ENCODE results near the gene C10orf71.

The C10orf71 gene

DNA sequence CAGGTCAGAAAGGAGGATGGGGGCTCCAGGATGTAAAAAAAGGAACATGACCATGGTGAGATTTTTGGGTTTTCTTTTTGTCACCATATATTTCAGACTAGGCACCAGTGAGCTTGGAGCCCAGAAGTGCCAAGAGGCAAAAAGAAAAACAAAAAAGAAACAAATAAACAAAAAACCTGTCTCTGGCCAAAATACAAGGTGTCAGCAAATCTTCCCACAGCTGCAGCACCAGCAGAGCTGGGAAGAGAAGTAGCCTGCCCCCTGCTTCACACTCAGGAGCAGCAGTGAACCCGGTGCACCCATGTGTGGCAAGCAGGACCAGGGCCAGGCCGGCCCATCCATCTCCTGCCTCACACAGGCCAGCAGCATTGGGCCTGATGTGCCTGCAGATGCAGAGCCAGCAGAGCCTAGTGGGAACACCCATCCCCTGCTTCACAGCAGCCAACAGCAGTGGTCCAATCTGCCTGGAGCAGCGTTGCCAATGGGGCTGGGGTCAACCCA, 34.7 kb upstream of the C10orf71 start:
- TF ChIP-seq GATA2 (IDR thresholded peaks at IDR 0.05; ENCODE audit: low read depth, low read length) (no peak), GATA3 (IDR thresholded peaks at IDR 0.05; ENCODE audit: low read depth, low read length) (no peak)

DNA sequence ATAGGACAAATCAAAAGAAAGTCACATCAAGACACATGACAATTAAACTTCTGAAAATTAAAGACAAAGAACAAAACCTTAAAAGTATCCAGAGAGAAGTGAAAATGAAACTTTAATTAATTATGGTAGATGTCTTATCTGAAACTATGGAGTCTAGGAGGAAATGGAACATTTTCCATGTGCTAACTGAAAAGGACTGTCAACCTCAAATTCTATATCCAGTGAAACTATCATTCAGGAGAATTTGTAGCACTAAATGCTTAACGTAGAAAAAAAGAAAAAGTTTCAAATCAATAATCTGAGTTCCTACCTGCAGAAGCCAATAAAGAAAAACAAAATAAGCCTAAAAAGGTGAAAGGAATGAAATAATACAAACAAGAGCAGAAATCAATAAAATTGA, 33.1 kb upstream of the C10orf71 start:
- TF ChIP-seq GATA2 (IDR thresholded peaks at IDR 0.05; ENCODE audit: low read depth, low read length): no peak
- TF ChIP-seq GATA3 (IDR thresholded peaks at IDR 0.05; ENCODE audit: low read depth, low read length): no peak

DNA sequence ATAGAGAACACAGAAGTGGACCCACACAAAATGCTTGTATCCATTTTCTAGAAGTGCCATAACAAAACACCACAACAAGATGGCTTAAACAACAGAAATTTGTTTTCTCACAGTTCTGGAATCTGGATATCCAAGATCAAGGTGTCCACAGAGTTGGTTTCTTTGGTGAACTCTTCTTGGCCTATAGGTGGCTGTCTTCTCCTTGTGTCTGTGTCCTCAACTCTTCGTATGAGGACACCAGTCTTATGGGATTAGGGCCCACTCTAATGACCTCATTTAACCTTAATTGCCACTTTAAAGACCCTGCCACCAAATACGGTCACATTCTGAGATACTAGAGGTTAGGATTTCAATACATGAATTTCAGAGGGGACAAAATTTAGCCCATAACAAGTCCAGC, 30.8 kb upstream of the C10orf71 start:
- TF ChIP-seq GATA2 (IDR thresholded peaks at IDR 0.05; ENCODE audit: low read depth, low read length) (no peak), GATA3 (IDR thresholded peaks at IDR 0.05; ENCODE audit: low read depth, low read length) (no peak)

DNA sequence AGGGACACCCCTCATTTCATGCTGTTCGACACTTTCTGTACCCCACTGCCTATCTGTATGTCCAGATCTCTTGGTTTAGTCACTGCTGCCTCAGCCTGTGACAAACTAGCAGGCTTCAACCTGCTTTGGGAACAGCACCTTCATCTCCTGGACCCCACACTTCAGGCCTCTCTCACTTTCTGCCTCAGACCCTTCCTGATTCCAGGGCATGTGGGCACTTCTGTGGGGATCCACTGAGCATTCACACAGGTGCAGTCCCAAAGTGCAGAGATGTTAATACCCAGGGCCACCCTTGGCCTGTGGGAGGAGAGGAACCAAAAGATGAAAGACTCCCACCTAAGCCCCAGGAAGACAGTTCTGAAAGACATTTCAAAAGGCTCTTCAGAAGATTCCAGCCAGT, 29.4 kb upstream of the C10orf71 start:
- TF ChIP-seq GATA2 (IDR thresholded peaks at IDR 0.05; ENCODE audit: low read depth, low read length): no peak
- no peak for TF ChIP-seq GATA3 (IDR thresholded peaks at IDR 0.05; ENCODE audit: low read depth, low read length)

DNA sequence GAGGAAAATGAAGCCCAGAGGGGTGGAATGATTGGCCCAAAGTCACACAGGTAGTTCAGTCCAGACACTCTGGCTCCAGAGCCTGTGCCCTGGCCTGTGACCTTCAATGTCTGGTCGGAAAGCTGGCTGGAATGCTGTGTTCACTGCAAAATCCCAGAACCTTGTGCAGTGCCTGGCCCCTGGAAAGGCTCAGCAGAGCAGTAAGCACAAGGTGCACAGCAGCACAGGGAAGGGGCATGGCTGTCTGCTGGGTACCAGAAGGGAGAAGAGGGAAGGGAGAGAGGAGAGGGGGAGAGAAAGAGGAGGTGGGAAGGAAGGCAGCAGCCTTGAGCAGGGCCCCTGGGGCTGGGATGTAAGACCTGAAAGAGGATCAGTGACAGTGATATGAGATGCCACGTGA, 28.4 kb upstream of the C10orf71 start:
- TF ChIP-seq GATA3 (IDR thresholded peaks at IDR 0.05; ENCODE audit: low read depth, low read length): no peak
- no peak for TF ChIP-seq GATA2 (IDR thresholded peaks at IDR 0.05; ENCODE audit: low read depth, low read length)

DNA sequence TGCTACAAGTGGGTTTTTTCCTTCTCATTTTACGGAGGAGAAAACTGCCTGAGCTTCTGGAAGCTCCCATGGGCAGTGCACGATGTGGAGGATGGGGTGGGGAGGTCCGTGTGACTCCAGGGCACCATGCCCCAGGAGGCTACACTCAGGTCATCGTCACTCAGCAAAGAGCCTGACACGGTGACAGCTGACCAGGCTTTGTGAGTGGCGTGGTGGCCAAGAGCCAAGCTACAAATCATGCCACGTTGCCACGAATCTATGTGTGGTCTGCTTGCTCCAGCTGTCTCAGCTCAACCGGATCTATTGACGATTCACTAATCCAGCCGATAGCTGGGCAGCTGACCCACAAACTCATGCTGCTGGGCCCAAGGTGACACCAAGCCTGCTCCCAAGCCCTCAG, 27.6 kb upstream of the C10orf71 start:
- no peak for TF ChIP-seq GATA2 (IDR thresholded peaks at IDR 0.05; ENCODE audit: low read depth, low read length)
- TF ChIP-seq GATA3 (IDR thresholded peaks at IDR 0.05; ENCODE audit: low read depth, low read length): no peak

DNA sequence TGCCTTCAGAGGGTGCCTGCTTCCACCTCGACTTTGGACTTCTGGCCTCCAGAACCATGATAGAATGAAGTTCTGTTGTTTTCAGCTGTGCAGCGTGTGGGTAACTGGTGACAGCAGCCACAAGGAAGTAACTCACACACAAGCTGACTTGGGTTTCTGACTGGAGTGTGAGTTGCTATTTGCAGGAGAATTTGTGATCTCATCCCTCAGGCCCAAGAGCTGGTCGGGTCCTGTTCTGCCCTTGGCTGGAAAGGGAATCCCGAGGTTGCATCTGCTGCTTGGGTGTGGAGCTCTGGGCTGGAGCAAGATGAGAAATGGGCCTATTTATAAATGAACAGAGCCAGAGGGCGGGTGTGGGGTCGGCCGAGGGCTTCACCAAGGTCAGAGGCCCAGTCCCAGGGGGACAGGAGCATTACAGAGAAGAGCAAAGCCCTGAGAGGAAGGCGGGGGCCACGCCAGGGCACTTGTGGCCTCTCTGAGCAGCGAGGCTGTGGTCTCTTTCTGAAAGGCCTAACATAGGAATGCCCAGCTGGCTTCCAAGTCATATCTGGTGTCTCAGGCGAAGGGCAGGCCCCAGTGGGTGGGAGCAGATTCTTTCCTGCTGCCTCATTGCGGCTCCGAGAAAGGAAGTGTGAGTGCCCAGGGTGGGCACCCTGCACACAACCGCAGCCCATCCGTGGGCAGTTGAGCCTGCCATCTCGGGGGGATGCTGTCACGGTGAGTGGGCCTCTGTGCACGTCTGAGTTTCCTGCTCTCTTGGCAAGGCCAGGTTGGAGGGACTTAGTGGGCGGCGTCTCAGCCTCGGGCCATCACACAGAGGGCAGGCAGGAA, 26.5 kb upstream of the C10orf71 start:
- TF ChIP-seq GATA3 (IDR thresholded peaks at IDR 0.05; ENCODE audit: low read depth, low read length): no peak
- no peak for TF ChIP-seq GATA2 (IDR thresholded peaks at IDR 0.05; ENCODE audit: low read depth, low read length)

DNA sequence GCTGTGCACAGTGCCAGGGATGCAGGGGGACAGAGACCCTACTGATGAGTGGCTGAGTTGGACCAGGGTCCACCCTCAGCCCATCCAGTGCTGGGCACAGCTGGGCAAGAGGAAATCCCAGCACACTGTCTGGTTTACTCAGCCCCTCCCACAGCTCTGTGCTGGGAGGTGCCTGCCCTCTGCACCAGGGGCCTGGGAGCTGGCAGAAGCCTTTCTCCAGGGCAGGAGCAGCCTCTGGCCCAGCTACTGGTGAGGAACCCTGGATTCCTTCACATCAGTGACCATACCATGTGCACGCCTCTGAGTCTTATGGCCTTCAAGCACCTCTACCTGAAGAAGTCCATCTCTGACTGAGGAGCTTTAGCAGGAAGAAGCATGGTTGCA, 25.9 kb upstream of the C10orf71 start:
- TF ChIP-seq GATA3 (IDR thresholded peaks at IDR 0.05; ENCODE audit: low read depth, low read length): no peak
- no peak for TF ChIP-seq GATA2 (IDR thresholded peaks at IDR 0.05; ENCODE audit: low read depth, low read length)

DNA sequence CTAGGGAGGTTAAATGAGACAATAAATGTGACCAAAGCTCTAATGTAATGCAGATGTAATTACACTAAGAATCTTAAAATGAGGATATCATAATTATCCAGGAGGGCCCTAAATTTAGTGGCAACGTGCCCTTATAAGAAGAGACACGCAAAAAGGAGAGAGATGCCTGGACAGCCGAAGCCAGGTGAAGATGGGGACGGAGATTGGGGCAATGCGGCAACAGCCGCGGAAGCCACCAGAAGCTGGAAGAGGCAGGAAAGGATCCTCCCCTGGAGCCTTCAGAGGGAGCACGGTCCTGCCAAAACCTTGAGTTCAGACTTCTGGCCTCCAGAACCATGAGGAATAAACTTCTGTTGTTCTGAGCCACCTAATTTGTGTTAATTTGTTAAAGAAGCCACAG, 25.3 kb upstream of the C10orf71 start:
- no peak for TF ChIP-seq GATA3 (IDR thresholded peaks at IDR 0.05; ENCODE audit: low read depth, low read length)

DNA sequence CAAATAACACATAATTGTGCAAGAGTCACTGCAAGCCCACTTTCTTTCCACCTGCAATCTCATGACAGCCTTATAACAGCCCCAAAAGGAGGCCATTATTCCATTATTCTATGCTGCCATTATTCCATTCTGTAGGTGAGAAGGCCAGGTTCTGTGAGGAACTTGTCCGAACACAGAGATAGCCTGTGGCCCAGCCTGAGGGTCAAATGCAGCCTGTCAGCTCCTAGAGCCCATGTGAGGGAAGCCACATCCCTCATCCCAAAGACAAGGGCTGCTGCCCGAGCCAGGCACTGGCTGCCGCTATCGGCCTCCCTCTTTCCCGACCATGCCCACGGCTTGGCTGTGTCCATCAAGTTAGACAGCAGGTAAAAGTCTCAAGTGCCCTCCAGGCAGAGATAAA, 24.1 kb upstream of the C10orf71 start:
- TF ChIP-seq GATA2 (IDR thresholded peaks at IDR 0.05; ENCODE audit: low read depth, low read length) (no peak), GATA3 (IDR thresholded peaks at IDR 0.05; ENCODE audit: low read depth, low read length) (no peak)

DNA sequence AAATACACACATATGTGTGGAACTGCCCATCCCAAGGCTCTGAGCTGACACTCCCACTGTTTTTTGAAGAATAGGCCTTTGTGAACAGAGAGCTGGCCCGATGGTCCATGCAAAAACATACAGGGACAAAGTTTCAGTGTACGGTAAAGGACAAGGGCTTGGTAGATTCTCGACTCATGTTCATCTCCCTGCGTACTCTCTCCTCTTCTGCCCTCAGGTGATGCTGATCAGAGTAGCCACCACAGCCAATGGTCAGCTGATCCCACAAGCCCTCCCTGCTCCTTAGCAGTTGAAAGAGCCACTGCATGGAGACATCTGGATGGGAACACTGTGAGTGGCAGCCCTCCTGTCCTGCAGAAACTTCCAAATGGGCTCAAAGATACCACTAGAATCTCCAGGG, 23.1 kb upstream of the C10orf71 start:
- TF ChIP-seq GATA3 (IDR thresholded peaks at IDR 0.05; ENCODE audit: low read depth, low read length) (no peak), GATA2 (IDR thresholded peaks at IDR 0.05; ENCODE audit: low read depth, low read length) (no peak)

DNA sequence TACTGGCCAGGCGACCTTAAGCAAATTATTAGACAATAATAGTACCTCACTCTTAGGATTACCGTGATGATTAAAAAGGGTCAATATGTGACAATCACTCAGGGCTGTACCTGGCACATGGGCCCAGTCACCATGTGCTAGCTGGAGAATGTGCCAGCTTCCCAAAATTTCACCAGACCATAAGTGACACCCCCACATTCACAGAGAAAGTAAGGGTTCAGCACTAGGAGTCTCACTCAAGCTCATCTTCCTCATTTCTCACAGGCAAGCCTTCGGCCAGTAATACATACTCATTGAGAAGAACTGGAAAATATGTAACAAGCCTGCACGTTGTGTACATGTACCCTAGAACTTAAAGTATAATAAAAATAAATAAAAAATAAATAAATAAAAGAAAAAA, 22.4 kb upstream of the C10orf71 start:
- no peak for TF ChIP-seq GATA3 (IDR thresholded peaks at IDR 0.05; ENCODE audit: low read depth, low read length)
- TF ChIP-seq GATA2 (IDR thresholded peaks at IDR 0.05; ENCODE audit: low read depth, low read length): no peak

DNA sequence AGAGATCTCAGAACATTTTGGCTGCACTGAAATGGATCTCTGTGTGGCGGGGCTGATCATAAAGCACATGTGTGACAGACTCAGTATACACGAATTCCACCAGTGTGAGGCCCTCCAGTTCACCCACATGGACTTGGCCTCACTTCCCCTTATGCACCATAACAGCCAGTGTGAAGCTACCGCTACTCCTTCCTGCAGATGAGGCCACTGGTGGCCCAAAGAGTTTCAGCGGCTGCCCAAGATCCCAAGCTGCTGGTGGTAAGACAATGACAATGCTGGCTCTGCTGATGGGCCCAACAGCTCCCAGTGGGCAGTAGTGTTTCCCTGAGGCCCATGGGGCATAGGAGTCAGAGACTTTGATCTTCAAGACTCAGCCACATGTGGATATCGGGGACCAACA, 21.0 kb upstream of the C10orf71 start:
- TF ChIP-seq GATA3 (IDR thresholded peaks at IDR 0.05; ENCODE audit: low read depth, low read length) (no peak), GATA2 (IDR thresholded peaks at IDR 0.05; ENCODE audit: low read depth, low read length) (no peak)

DNA sequence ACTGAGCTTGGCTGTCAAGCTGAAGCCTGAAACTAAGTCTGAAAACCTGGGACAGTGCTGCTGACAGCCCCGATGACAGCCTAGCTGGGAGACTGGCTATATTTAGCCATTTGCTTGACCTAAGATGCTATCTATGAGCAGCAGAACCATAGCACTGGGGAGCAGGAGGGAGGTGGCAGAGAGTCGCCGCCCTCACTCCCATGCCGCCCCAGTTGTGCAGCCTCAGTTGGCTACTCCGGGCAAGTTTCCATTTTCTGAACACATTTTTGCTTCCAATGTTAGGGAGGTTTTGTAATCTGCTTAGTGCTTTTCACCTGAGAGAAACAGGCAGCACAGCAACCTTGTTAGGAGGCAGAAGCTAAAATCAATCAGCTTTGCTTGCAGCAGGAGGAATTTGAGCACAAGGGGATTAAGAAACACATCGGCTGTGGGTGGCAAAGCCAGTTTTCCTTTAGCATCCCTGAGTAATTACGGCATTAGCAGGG, 20.4 kb upstream of the C10orf71 start:
- TF ChIP-seq GATA2 (IDR thresholded peaks at IDR 0.05; ENCODE audit: low read depth, low read length): peak; percentile 76
- TF ChIP-seq GATA3 (IDR thresholded peaks at IDR 0.05; ENCODE audit: low read depth, low read length): no peak

All from SH-SY5Y (cell line).